SK-N-SH treated with all-trans-retinoic acid at 6 μM for 48 hours (cell line): ENCODE data around the gene KLHL14.

Experiments
- ATAC-seq: fragments of 200-7000 bp; cut with Tn5 transposase; 3 replicates; pipeline ENCODE4 v1.9.1; 2020; ENCODE audit warnings: mild to moderate bottlenecking, moderate library complexity
- ARNTL ChIP-seq: fragments of 450-650 bp; formaldehyde crosslinking; IDR thresholded peaks from 2 replicates; pipeline ENCODE4 v1.5.0; 2020; ENCODE audit warnings: low read depth, mild to moderate bottlenecking, moderate library complexity, borderline replicate concordance
- BACH2 ChIP-seq: fragments of 250-450 bp; sonication (Bioruptor Pico); IDR thresholded peaks from 2 replicates; pipeline ENCODE4 v1.9.0; 2021; ENCODE audit warnings: mild to moderate bottlenecking, borderline replicate concordance
- CSDC2 ChIP-seq: fragments of 250-450 bp; sonication (Bioruptor Pico); IDR thresholded peaks from 2 replicates; pipeline ENCODE4 v1.5.0; 2020; ENCODE audit warnings: mild to moderate bottlenecking, moderate library complexity
- ESRRG ChIP-seq: fragments of 250-450 bp; sonication (Bioruptor Pico); IDR thresholded peaks from 2 replicates; pipeline ENCODE4 v1.6.1; 2021; ENCODE audit warnings: mild to moderate bottlenecking
- GLIS3 ChIP-seq: fragments of 250-450 bp; sonication (Bioruptor Pico); IDR thresholded peaks from 2 replicates; pipeline ENCODE4 v1.5.0; 2020; ENCODE audit warnings: mild to moderate bottlenecking, moderate library complexity
- ISL1 ChIP-seq: fragments of 250-450 bp; sonication (Bioruptor Pico); IDR thresholded peaks from 2 replicates; pipeline ENCODE4 v2.1.2; 2022; ENCODE audit warnings: mild to moderate bottlenecking, moderate library complexity
- OSR1 ChIP-seq: fragments of 250-450 bp; sonication (Bioruptor Pico); IDR thresholded peaks from 2 replicates; pipeline ENCODE4 v1.8.0; 2022; ENCODE audit warnings: moderate library complexity, mild to moderate bottlenecking, inconsistent platforms
- PATZ1 ChIP-seq: fragments of 250-450 bp; sonication (Bioruptor Pico); IDR thresholded peaks from 2 replicates; pipeline ENCODE4 v1.8.0; 2020; ENCODE audit warnings: mild to moderate bottlenecking, moderate library complexity, borderline replicate concordance
- POU6F1 ChIP-seq: fragments of 250-450 bp; sonication (Bioruptor Pico); IDR thresholded peaks from 2 replicates; pipeline ENCODE4 v1.8.0; 2021; ENCODE audit warnings: low read depth, mild to moderate bottlenecking, moderate library complexity, borderline replicate concordance
- RARB ChIP-seq: fragments of 250-450 bp; sonication (Bioruptor Pico); IDR thresholded peaks from 2 replicates; pipeline ENCODE4 v1.8.0; 2021; ENCODE audit warnings: mild to moderate bottlenecking, moderate library complexity
- SNAI2 ChIP-seq: fragments of 250-450 bp; sonication (Bioruptor Pico); IDR thresholded peaks from 2 replicates; pipeline ENCODE4 v1.5.0; 2020; ENCODE audit warnings: mild to moderate bottlenecking, moderate library complexity
- TCF4 ChIP-seq: fragments of 250-450 bp; sonication (Bioruptor Pico); IDR thresholded peaks from 2 replicates; pipeline ENCODE4 v1.8.0; 2021; ENCODE audit warnings: mild to moderate bottlenecking, moderate library complexity, borderline replicate concordance
- ZC3H10 ChIP-seq: fragments of 250-450 bp; sonication (Bioruptor Pico); IDR thresholded peaks from 2 replicates; pipeline ENCODE4 v1.5.1; 2021; ENCODE audit warnings: mild to moderate bottlenecking, moderate library complexity
- ZFP3 ChIP-seq: fragments of 250-450 bp; sonication (Bioruptor Pico); IDR thresholded peaks from 2 replicates; pipeline ENCODE4 v1.5.0; 2020; ENCODE audit warnings: mild to moderate bottlenecking, moderate library complexity
- ZFP30 ChIP-seq: fragments of 450-650 bp; formaldehyde crosslinking; IDR thresholded peaks from 2 replicates; pipeline ENCODE4 v1.5.0; 2022; ENCODE audit warnings: mild to moderate bottlenecking, moderate library complexity
- ZNF565 ChIP-seq: fragments of 450-650 bp; formaldehyde crosslinking; conservative IDR thresholded peaks from 2 replicates; pipeline ENCODE4 v1.5.0; 2020; ENCODE audit warnings: low read depth, mild to moderate bottlenecking, moderate library complexity
- ZNF8 ChIP-seq: fragments of 450-650 bp; formaldehyde crosslinking; IDR thresholded peaks from 2 replicates; pipeline ENCODE4 v1.5.0; 2020; ENCODE audit warnings: mild to moderate bottlenecking, moderate library complexity
- TF ChIP-seq, protein P1 (sequence below): fragments of 250-450 bp; sonication (Bioruptor Pico); IDR thresholded peaks from 2 replicates; pipeline ENCODE4 v1.5.0; 2020; ENCODE audit warnings: mild to moderate bottlenecking, moderate library complexity
- TF ChIP-seq, protein P2 (sequence below): fragments of 250-450 bp; sonication (Bioruptor Pico); IDR thresholded peaks from 2 replicates; pipeline ENCODE4 v1.5.1; 2020; ENCODE audit warnings: low read depth, mild to moderate bottlenecking, moderate library complexity
- TF ChIP-seq, protein P3 (sequence below): fragments of 250-450 bp; sonication (Bioruptor Pico); IDR thresholded peaks from 2 replicates; pipeline ENCODE4 v1.5.1; 2021; ENCODE audit warnings: mild to moderate bottlenecking, moderate library complexity

Gene KLHL14

GRCh38 chr18:32707147-32707546, 65.7 kb downstream of the KLHL14 start:
- ATAC-seq, result no peak
- TF ChIP-seq ZC3H10, result no peak
- TF ChIP-seq, protein P1, sequence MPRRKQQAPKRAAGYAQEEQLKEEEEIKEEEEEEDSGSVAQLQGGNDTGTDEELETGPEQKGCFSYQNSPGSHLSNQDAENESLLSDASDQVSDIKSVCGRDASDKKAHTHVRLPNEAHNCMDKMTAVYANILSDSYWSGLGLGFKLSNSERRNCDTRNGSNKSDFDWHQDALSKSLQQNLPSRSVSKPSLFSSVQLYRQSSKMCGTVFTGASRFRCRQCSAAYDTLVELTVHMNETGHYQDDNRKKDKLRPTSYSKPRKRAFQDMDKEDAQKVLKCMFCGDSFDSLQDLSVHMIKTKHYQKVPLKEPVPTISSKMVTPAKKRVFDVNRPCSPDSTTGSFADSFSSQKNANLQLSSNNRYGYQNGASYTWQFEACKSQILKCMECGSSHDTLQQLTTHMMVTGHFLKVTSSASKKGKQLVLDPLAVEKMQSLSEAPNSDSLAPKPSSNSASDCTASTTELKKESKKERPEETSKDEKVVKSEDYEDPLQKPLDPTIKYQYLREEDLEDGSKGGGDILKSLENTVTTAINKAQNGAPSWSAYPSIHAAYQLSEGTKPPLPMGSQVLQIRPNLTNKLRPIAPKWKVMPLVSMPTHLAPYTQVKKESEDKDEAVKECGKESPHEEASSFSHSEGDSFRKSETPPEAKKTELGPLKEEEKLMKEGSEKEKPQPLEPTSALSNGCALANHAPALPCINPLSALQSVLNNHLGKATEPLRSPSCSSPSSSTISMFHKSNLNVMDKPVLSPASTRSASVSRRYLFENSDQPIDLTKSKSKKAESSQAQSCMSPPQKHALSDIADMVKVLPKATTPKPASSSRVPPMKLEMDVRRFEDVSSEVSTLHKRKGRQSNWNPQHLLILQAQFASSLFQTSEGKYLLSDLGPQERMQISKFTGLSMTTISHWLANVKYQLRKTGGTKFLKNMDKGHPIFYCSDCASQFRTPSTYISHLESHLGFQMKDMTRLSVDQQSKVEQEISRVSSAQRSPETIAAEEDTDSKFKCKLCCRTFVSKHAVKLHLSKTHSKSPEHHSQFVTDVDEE (CRISPR knock-in tag), result no peak
- no peak for TF ChIP-seq ISL1 (CRISPR knock-in tag)
- no peak for TF ChIP-seq POU6F1 (CRISPR knock-in tag)
- TF ChIP-seq ZFP30 (CRISPR knock-in tag), result no peak
- TF ChIP-seq ZFP3, result no peak
- TF ChIP-seq OSR1 (CRISPR knock-in tag), result no peak
- no peak for TF ChIP-seq RARB
- no peak for TF ChIP-seq TCF4 (CRISPR knock-in tag)
- TF ChIP-seq CSDC2 (CRISPR knock-in tag), result no peak
- TF ChIP-seq BACH2 (CRISPR knock-in tag), result no peak
- TF ChIP-seq ZNF8 (CRISPR knock-in tag), result no peak
- TF ChIP-seq, protein P2, sequence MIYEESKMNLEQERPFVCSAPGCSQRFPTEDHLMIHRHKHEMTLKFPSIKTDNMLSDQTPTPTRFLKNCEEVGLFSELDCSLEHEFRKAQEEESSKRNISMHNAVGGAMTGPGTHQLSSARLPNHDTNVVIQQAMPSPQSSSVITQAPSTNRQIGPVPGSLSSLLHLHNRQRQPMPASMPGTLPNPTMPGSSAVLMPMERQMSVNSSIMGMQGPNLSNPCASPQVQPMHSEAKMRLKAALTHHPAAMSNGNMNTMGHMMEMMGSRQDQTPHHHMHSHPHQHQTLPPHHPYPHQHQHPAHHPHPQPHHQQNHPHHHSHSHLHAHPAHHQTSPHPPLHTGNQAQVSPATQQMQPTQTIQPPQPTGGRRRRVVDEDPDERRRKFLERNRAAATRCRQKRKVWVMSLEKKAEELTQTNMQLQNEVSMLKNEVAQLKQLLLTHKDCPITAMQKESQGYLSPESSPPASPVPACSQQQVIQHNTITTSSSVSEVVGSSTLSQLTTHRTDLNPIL (CRISPR knock-in tag), result no peak
- no peak for TF ChIP-seq SNAI2
- TF ChIP-seq, all 23 proteins: peak for 0

- TF ChIP-seq, protein P3, sequence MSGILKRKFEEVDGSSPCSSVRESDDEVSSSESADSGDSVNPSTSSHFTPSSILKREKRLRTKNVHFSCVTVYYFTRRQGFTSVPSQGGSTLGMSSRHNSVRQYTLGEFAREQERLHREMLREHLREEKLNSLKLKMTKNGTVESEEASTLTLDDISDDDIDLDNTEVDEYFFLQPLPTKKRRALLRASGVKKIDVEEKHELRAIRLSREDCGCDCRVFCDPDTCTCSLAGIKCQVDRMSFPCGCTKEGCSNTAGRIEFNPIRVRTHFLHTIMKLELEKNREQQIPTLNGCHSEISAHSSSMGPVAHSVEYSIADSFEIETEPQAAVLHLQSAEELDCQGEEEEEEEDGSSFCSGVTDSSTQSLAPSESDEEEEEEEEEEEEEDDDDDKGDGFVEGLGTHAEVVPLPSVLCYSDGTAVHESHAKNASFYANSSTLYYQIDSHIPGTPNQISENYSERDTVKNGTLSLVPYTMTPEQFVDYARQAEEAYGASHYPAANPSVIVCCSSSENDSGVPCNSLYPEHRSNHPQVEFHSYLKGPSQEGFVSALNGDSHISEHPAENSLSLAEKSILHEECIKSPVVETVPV, result no peak
- no peak for TF ChIP-seq ZNF8 (CRISPR knock-in tag)
- TF ChIP-seq GLIS3 (CRISPR knock-in tag), result no peak
- no peak for TF ChIP-seq ZFP3
- no peak for TF ChIP-seq PATZ1
- TF ChIP-seq ARNTL (CRISPR knock-in tag), result no peak
- no peak for TF ChIP-seq POU6F1 (CRISPR knock-in tag)
- TF ChIP-seq ZC3H10, result no peak
- TF ChIP-seq ZNF565 (CRISPR knock-in tag), result no peak
- TF ChIP-seq TCF4 (CRISPR knock-in tag), result no peak
- TF ChIP-seq BACH2 (CRISPR knock-in tag), result no peak
- TF ChIP-seq, protein P2 (CRISPR knock-in tag), result no peak
- no peak for TF ChIP-seq ZFP30 (CRISPR knock-in tag)
- no peak for TF ChIP-seq ESRRG (CRISPR knock-in tag)
- TF ChIP-seq RARB, result no peak
- no peak for ATAC-seq
These were observed 71.5 kb downstream of the KLHL14 start for GRCh38 chr18:32701313-32701712.
